Lower lobe of right lung (tissue), 2 donors: Measurements from ENCODE around the gene B4GALNT2. TPM values are rescaled to one million over a fixed set of nuclear protein-coding genes. Genes with fewer than 3 reads are reported as not detected.

ENCODE experiments used
- ATAC-seq, 2 donors: fragments of 200-7000 bp; cut with Tn5 transposase; one replicate each; pipeline ENCODE4 v1.9.1; 2020 to 2022; ENCODE audit warnings: mild to moderate bottlenecking in 2 of 2, moderate library complexity in 2 of 2
- DNase-seq: peaks from one replicate; pipeline ENCODE4 v3.0.0-alpha.2; 2020
- H3K27ac ChIP-seq: fragments of 200-600 bp; one replicate; pipeline ENCODE4 v1.8.0; 2022
- H3K27me3 ChIP-seq: fragments of 200-600 bp; one replicate; pipeline ENCODE4 v1.8.0; 2022; ENCODE audit warnings: low read depth
- H3K36me3 ChIP-seq: fragments of 200-600 bp; one replicate; pipeline ENCODE4 v1.8.0; 2022; ENCODE audit warnings: mild to moderate bottlenecking
- H3K4me1 ChIP-seq: fragments of 200-600 bp; one replicate; pipeline ENCODE4 v1.8.0; 2022
- H3K4me3 ChIP-seq: fragments of 200-600 bp; one replicate; pipeline ENCODE4 v1.8.0; 2022; ENCODE audit warnings: mild to moderate bottlenecking
- H3K9me3 ChIP-seq: fragments of 200-600 bp; one replicate; pipeline ENCODE4 v1.8.0; 2022
- intact Hi-C: fragments of 100-400 bp; cut with DNase I; formaldehyde crosslinking; loops from one replicate; pipeline ENCODE4 v1.11.0; 2022
- total RNA-seq: library from RNA; stranded (reverse); fragmentation: NEBNext Ultra II Directional; extraction: Animal tissue kit (Norgen Biotek cat#: 25700); gene quantifications from one replicate; pipeline ENCODE4 v1.2.1, GENCODE V29; 2021
- TF ChIP-seq, protein P1 (sequence below): fragments of 200-600 bp; IDR thresholded peaks from one replicate; pipeline ENCODE4 v1.8.0; 2022; ENCODE audit warnings: antibody characterized with exemption, mild to moderate bottlenecking
- donor health status: DM: no; HTN: yes; CAD: no; lungs with severe emphysema.

The B4GALNT2 gene
- total RNA-seq, 1 donor from 2014 or later = 0.15 TPM

GRCh38 chr17:49104511-49105074, 28.0 kb upstream of the B4GALNT2 start:
- intact Hi-C loops = no loop called here
- DNase-seq (no peak), ATAC-seq (no peak)
- Histone ChIP-seq H3K9me3 (no peaks in the 10 kb centered on the region), H3K4me1 (no peaks in the 10 kb centered on the region), H3K27me3 (peaks cover 4% of the 10 kb centered on the region), H3K4me3 (no peak overlapping the region), H3K27ac (no peak overlapping the region), H3K36me3 (no peaks in the 10 kb centered on the region)
- TF ChIP-seq, protein P1, sequence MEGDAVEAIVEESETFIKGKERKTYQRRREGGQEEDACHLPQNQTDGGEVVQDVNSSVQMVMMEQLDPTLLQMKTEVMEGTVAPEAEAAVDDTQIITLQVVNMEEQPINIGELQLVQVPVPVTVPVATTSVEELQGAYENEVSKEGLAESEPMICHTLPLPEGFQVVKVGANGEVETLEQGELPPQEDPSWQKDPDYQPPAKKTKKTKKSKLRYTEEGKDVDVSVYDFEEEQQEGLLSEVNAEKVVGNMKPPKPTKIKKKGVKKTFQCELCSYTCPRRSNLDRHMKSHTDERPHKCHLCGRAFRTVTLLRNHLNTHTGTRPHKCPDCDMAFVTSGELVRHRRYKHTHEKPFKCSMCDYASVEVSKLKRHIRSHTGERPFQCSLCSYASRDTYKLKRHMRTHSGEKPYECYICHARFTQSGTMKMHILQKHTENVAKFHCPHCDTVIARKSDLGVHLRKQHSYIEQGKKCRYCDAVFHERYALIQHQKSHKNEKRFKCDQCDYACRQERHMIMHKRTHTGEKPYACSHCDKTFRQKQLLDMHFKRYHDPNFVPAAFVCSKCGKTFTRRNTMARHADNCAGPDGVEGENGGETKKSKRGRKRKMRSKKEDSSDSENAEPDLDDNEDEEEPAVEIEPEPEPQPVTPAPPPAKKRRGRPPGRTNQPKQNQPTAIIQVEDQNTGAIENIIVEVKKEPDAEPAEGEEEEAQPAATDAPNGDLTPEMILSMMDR = no peak

DNA sequence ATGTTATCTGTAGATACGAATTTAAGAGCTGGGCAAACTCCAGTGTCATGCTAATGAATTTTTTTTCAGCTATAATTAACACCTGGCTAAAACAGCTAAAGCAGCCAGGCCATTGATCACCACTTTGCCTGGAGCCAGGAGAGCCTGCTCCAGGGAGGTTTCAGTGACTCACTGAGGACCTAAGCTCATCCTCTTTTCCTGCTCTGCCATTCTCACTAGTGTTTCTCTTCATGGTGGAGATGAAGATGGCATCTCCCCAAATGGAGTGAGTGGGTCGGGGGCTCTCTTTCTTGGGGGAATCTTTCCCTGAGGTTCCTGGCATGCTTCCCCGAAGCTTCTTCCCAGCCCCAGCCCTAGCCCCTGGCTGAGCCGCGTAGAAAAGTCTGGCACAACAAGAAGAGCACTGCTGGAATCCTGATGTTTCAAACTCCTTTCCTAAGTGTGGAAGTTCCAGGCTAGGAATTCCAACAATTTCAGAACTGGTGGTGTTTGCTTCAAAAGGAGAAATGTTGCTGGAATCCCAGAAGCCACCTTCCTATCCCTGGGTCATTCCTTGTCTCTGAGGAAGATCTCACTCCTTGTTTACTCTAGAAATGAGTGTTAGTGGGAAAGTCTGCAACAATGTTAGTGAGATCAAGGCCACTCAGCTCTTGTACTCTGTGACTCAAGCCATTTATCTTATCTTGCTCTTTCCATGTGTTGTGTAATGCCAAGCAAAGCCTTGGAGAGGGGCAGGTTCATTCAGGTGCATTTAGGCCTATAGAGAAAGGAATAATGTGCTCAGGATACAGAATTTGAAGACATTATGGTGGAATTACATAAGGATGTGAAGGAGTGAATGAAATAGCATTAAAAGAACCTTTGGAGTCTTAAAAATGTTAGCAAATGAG, 26.0 kb upstream of the B4GALNT2 start:
- H3K4me3 ChIP-seq = no peak overlapping the region
- no peaks in the 10 kb centered on the region for H3K4me1 ChIP-seq
- no peak for ATAC-seq
- H3K27ac ChIP-seq = no peak overlapping the region
- no peaks in the 10 kb centered on the region for H3K9me3 ChIP-seq
- TF ChIP-seq, protein P1 = no peak
- no peak for DNase-seq
- intact Hi-C loops = no loop called here
- peaks cover 4% of the 10 kb centered on the region for H3K27me3 ChIP-seq
- H3K36me3 ChIP-seq = no peaks in the 10 kb centered on the region

DNA sequence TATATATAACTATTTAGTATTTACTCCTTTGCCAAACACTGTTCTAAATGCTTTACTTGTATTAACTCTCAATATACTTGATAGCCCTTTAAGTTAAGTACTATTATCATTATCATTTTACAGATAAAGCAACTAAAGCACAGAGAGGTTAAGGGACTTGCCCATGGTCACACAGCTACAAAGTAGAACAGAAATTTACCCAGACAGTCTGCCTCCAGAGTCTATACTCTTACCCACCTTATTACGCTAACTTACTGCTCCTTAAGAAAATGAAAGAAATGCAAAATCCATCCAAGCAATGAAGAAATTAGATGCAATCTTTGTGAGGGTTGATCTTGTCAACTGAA, 25.4 kb upstream of the B4GALNT2 start:
- intact Hi-C loops = no loop called here
- no peaks in the 10 kb centered on the region for H3K4me1 ChIP-seq
- ATAC-seq = no peak
- no peaks in the 10 kb centered on the region for H3K36me3 ChIP-seq
- no peaks in the 10 kb centered on the region for H3K9me3 ChIP-seq
- H3K4me3 ChIP-seq = no peak overlapping the region
- H3K27ac ChIP-seq = no peak overlapping the region
- TF ChIP-seq, protein P1 = no peak
- H3K27me3 ChIP-seq = peaks cover 4% of the 10 kb centered on the region
- no peak for DNase-seq

DNA sequence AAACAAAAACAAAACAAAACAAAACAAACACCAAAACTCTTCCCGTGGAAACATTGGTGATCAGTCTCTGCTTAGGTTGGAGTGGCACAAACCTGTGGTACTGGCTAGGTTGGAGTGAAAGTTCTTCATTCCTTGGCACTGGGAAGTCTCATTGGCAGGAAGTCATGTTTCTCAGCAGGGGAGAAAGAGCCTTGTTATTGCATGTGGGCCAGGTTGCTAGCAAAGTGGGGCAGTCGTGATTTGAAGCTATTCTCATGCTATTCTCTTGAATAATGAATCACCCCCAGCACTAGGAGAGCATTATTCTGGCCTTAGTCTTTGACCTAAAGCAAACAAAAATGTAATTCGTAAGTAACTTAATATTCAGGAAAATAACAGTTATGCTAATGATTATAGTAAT, 24.3 kb upstream of the B4GALNT2 start:
- ATAC-seq (no peak), DNase-seq (no peak)
- intact Hi-C loops = no loop called here
- Histone ChIP-seq H3K27ac (no peak overlapping the region), H3K4me1 (no peaks in the 10 kb centered on the region), H3K36me3 (no peaks in the 10 kb centered on the region), H3K27me3 (peaks cover 10% of the 10 kb centered on the region), H3K9me3 (no peaks in the 10 kb centered on the region), H3K4me3 (no peak overlapping the region)
- TF ChIP-seq, protein P1 = no peak

DNA sequence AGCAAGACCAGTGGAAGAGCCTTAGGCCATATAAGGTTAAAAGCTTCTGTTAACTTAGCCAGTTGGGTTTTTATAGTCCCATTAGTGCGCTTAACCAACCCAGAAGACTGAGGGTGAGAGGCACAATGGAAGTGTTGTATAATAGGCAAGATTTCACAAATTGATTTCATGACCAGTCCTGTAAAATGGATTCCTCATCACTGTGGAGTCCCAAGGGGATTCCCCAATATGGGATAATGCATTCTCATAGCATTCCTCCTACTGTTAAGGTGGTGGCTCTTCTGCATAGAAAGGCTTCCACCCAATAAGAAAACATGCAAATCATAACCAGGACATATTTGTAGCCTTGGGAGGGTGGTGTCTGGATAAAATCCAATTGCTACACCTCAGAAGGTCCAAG, 22.1 kb upstream of the B4GALNT2 start:
- intact Hi-C loops = no loop called here

More for the DNA sequence above, 22.1 kb upstream of the B4GALNT2 start:
- Histone ChIP-seq H3K27ac (no peak overlapping the region), H3K36me3 (no peaks in the 10 kb centered on the region), H3K27me3 (peaks cover 13% of the 10 kb centered on the region), H3K9me3 (no peaks in the 10 kb centered on the region), H3K4me1 (no peaks in the 10 kb centered on the region), H3K4me3 (no peak overlapping the region)
- DNase-seq = no peak
- TF ChIP-seq, protein P1 = no peak
- no peak for ATAC-seq
